Measurements from ENCODE around the gene KCNJ3.

DNA sequence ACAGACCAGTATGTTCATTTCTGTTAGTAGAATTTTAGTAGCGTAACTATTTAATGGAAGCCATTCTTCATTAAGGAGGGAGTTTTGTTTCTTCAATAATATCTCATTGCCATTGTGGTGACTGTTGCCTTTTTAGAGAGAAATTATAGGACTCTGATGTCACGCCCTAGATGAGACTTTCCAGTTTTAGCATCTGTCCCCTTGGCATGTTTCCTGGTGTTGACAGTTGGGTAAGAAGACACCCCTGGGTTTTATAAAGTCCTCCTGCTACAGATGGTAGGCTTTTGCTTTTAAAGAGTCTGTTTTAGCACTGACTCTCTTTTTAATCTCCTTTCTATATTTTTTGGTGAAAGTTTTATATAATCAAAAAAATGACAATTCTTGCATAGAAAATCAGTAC, 41.9 kb downstream of the KCNJ3 start:
- no peak for TF ChIP-seq EZH2 (IDR thresholded peaks at IDR 0.05)
- TF ChIP-seq CTCF (IDR thresholded peaks at IDR 0.05), result no peak

Data from neural progenitor cell (in vitro differentiated cells).